SH-SY5Y (cell line): ENCODE results near the gene MTIF3.

ENCODE experiments used
- GATA2 ChIP-seq: IDR thresholded peaks from 2 replicates; pipeline ENCODE4 v1.6.1; 2011; ENCODE audit warnings: mild to moderate bottlenecking, low read depth, low read length
- GATA3 ChIP-seq: IDR thresholded peaks from 2 replicates; pipeline ENCODE4 v1.6.1; 2011; ENCODE audit warnings: low read depth, mild to moderate bottlenecking, low read length, moderate library complexity

DNA sequence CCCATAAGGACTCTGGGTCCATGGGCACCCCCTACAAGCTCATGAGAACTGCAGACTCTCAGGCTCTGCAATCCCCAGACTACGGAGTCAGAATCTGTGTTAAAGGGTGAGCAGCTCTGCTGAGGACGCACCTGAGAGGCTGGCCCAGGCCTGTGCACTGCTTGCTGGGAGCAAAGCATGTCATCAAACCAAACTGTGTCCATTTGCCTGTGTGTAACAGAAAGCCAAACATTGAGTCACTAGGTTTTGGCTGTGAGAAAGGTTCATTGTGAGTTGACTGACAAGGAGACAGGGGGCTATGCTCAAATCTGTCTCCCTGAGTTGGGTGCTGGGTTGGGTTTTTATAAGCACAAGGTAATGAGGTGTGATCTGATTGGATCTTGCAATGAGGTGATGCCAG is 22.1 kb upstream of the MTIF3 start:
- no peak for TF ChIP-seq GATA2
- no peak for TF ChIP-seq GATA3
